Panc1 (cell line): ENCODE data around the gene PTPN4. TPM values are rescaled to one million over a fixed set of nuclear protein-coding genes. Genes with fewer than 3 reads are reported as not detected.

Source experiments
- ATAC-seq: fragments of 200-7000 bp; cut with Tn5 transposase; 2 replicates; pipeline ENCODE4 v1.9.1; 2020; ENCODE audit warnings: mild to moderate bottlenecking, moderate library complexity
- BruUV-seq: library from RNA; stranded (reverse); fragments of 400-500 nt; replicated peaks from 2 replicates; lab custom pipeline; 2021; lab: Mats Ljungman, UMichigan
- CTCF ChIA-PET: fragments of 300-600 bp; sonication (Branson Sonifier 250); formaldehyde crosslinking; loops from one replicate; lab custom pipeline; 2022; ENCODE audit warnings: antibody characterized with exemption; lab: Charles Lee
- POLR2A ChIA-PET: fragments of 300-600 bp; sonication (Branson Sonifier 250); formaldehyde crosslinking; loops from one replicate; lab custom pipeline; 2022; ENCODE audit warnings: antibody characterized with exemption; lab: Charles Lee
- DNase-seq: peaks from one replicate; pipeline ENCODE4 v3.0.0-alpha.2; 2010; ENCODE audit warnings: low read depth, low spot score
- H3K27ac ChIP-seq: 2 replicates; pipeline ENCODE4 v1.5.1; 2011; ENCODE audit warnings: mild to moderate bottlenecking, low read length, inconsistent platforms
- H3K27me3 ChIP-seq: fragments of 200-500 bp; sonication (Bioruptor generic); 2 replicates; pipeline ENCODE4 v1.6.0; 2014; ENCODE audit warnings: low read length, inconsistent platforms; ENCODE audit not compliant: control insufficient read depth, insufficient read depth
- H3K36me3 ChIP-seq: fragments of 200-500 bp; sonication (Bioruptor generic); 2 replicates; pipeline ENCODE4 v1.5.1; 2014; ENCODE audit warnings: inconsistent platforms, mild to moderate bottlenecking, low read length, moderate library complexity; ENCODE audit not compliant: control insufficient read depth, insufficient read depth
- H3K4me1 ChIP-seq: 2 replicates; pipeline ENCODE4 v1.5.1; 2011; ENCODE audit warnings: inconsistent platforms, mild to moderate bottlenecking, low read length, moderate library complexity; ENCODE audit not compliant: control insufficient read depth, insufficient read depth
- H3K4me3 ChIP-seq, 2 experiments: 2 replicates each; pipeline ENCODE4 v1.5.1; 2011 to 2012; ENCODE audit warnings: low read depth in 2 of 2, low read length in 2 of 2, mild to moderate bottlenecking in 2 of 2, inconsistent platforms in 1 of 2, moderate library complexity in 1 of 2
- H3K9me3 ChIP-seq: fragments of 200-500 bp; sonication (Bioruptor generic); 2 replicates; pipeline ENCODE4 v1.5.1; 2014; ENCODE audit warnings: low read depth, mild to moderate bottlenecking, inconsistent platforms, low read length, moderate library complexity; ENCODE audit not compliant: control insufficient read depth, insufficient read depth
- POLR2AphosphoS5 ChIP-seq: IDR thresholded peaks from 2 replicates; pipeline ENCODE4 v1.6.1; 2012; ENCODE audit warnings: mild to moderate bottlenecking, low read depth, low read length, moderate library complexity
- SIN3A ChIP-seq: IDR thresholded peaks from 2 replicates; pipeline ENCODE4 v1.6.1; 2012; ENCODE audit warnings: low read depth, mild to moderate bottlenecking, low read length, moderate library complexity, borderline replicate concordance; ENCODE audit not compliant: insufficient read depth
- TCF7L2 ChIP-seq: IDR thresholded peaks from 2 replicates; pipeline ENCODE4 v1.6.1; 2011; ENCODE audit warnings: mild to moderate bottlenecking, low read depth, low read length, inconsistent platforms
- in situ Hi-C: cut with HindIII; loops from 2 replicates; pipeline ENCODE4 v1.10.0; 2016; ENCODE audit warnings: low sequenced_read_pairs, low pct_unique_long_range_greater_than_20kb
- intact Hi-C: fragments of 100-400 bp; cut with micrococcal nuclease; formaldehyde crosslinking; loops from one replicate; pipeline ENCODE4 v1.10.0; 2022; ENCODE audit not compliant: unreplicated experiment
- total RNA-seq: library from RNA; stranded (reverse); gene quantifications from one replicate; pipeline ENCODE4 v1.2.1, GENCODE V29; 2021; ENCODE audit not compliant: unreplicated experiment
- TF ChIP-seq, protein P1 (sequence below): fragments of 450-650 bp; IDR thresholded peaks from 2 replicates; pipeline ENCODE4 v1.5.1; 2017; ENCODE audit warnings: mild to moderate bottlenecking
- TF ChIP-seq, protein P2 (sequence below), 2 experiments: IDR thresholded peaks; 2 replicates each; pipeline ENCODE4 v1.6.1; 2011 to 2012; ENCODE audit warnings: low read depth in 2 of 2, control low read depth in 1 of 2, low read length in 1 of 2, mild to moderate bottlenecking in 1 of 2, moderate library complexity in 1 of 2; ENCODE audit not compliant: insufficient read depth in 1 of 2

PTPN4 gene
- total RNA-seq, 1 experiment from 2014 or later, result 45.9 TPM

DNA sequence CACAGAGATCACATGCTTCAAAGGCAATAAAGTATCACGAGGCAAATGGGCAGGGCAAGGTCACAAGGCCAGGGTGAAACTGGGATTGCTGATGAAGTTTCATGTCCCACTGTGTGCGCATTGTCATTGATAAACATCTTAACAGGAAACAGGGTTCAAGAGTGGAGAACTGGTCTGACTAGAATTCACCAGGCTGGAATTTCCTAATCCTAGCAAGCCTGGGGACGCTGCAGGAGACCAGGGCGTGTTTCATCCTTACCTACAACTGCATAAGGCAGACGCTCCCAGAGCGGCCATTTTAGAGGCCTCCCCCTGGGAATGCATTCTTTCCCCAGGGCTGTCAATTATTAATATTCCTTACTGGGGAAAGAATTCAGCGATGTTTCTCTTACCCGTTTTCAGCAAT is 33.2 kb downstream of the PTPN4 start:
- no peaks in the 10 kb centered on the region for H3K4me1 ChIP-seq
- ATAC-seq, result no peak
- intact Hi-C loops, result no loop called here
- H3K9me3 ChIP-seq, result peaks cover 26% of the 10 kb centered on the region
- no peaks in the 10 kb centered on the region for H3K36me3 ChIP-seq
- H3K27ac ChIP-seq, result no peak overlapping the region
- no peak overlapping the region for H3K4me3 ChIP-seq
- POLR2A ChIA-PET, result interaction anchor here (0.5 kb wide), 1 partner anchor 114 kb away, joined by 3 read pairs; the partner anchor contains the start of gene TMEM177
- TSS peak; percentile 30 for BruUV-seq
- TF ChIP-seq, protein P1, sequence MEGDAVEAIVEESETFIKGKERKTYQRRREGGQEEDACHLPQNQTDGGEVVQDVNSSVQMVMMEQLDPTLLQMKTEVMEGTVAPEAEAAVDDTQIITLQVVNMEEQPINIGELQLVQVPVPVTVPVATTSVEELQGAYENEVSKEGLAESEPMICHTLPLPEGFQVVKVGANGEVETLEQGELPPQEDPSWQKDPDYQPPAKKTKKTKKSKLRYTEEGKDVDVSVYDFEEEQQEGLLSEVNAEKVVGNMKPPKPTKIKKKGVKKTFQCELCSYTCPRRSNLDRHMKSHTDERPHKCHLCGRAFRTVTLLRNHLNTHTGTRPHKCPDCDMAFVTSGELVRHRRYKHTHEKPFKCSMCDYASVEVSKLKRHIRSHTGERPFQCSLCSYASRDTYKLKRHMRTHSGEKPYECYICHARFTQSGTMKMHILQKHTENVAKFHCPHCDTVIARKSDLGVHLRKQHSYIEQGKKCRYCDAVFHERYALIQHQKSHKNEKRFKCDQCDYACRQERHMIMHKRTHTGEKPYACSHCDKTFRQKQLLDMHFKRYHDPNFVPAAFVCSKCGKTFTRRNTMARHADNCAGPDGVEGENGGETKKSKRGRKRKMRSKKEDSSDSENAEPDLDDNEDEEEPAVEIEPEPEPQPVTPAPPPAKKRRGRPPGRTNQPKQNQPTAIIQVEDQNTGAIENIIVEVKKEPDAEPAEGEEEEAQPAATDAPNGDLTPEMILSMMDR, result no peak
- TF ChIP-seq SIN3A, result no peak
- no peak for TF ChIP-seq TCF7L2
- no peak for TF ChIP-seq POLR2AphosphoS5
- TF ChIP-seq, protein P2, sequence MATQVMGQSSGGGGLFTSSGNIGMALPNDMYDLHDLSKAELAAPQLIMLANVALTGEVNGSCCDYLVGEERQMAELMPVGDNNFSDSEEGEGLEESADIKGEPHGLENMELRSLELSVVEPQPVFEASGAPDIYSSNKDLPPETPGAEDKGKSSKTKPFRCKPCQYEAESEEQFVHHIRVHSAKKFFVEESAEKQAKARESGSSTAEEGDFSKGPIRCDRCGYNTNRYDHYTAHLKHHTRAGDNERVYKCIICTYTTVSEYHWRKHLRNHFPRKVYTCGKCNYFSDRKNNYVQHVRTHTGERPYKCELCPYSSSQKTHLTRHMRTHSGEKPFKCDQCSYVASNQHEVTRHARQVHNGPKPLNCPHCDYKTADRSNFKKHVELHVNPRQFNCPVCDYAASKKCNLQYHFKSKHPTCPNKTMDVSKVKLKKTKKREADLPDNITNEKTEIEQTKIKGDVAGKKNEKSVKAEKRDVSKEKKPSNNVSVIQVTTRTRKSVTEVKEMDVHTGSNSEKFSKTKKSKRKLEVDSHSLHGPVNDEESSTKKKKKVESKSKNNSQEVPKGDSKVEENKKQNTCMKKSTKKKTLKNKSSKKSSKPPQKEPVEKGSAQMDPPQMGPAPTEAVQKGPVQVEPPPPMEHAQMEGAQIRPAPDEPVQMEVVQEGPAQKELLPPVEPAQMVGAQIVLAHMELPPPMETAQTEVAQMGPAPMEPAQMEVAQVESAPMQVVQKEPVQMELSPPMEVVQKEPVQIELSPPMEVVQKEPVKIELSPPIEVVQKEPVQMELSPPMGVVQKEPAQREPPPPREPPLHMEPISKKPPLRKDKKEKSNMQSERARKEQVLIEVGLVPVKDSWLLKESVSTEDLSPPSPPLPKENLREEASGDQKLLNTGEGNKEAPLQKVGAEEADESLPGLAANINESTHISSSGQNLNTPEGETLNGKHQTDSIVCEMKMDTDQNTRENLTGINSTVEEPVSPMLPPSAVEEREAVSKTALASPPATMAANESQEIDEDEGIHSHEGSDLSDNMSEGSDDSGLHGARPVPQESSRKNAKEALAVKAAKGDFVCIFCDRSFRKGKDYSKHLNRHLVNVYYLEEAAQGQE (IDR thresholded peaks at IDR 0.05; ENCODE audit: insufficient read depth in 1 of 2, low read depth in 2 of 2, low read length in 1 of 2), result no peak
- CTCF ChIA-PET, result no interaction called here
- DNase-seq, result no peak
- in situ Hi-C loops, result no loop called here
- H3K27me3 ChIP-seq, result no peaks in the 10 kb centered on the region

DNA sequence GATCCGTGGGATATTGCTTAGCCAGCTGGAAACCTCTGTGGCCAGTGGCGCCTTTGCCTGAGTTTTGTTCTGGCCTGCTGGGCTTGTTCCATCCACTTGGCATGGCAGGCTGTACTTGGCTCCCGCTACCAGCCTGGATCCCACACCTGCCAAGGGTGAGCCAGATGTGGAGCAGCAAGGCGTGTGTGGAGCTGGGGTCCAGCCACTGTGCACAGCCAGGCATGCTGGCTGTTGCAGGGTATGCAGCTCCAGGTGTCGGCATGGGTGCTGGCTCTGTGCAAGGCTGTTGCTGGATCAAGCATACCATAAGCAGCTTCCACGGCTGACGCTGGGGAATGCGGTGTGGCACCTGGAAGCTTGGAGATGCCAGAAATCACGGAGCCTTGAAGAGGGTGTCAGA is 34.5 kb downstream of the PTPN4 start:
- ATAC-seq (no peak), DNase-seq (no peak)
- CTCF ChIA-PET, result interaction anchor here (0.6 kb wide), 2 partner anchors 10 to 20 kb away, joined by 4 to 6 read pairs; no protein-coding TSS in a partner anchor
- POLR2A ChIA-PET, result no interaction called here
- in situ Hi-C loops, result no loop called here
- BruUV-seq, result no TSS peak
- intact Hi-C loops, result no loop called here
- no peaks in the 10 kb centered on the region for H3K4me1 ChIP-seq
- H3K27me3 ChIP-seq, result no peaks in the 10 kb centered on the region
- H3K4me3 ChIP-seq, result no peak overlapping the region
- H3K36me3 ChIP-seq, result no peaks in the 10 kb centered on the region
- no peak overlapping the region for H3K27ac ChIP-seq
- H3K9me3 ChIP-seq, result peaks cover 26% of the 10 kb centered on the region
- no peak for TF ChIP-seq SIN3A
- TF ChIP-seq TCF7L2, result no peak
- no peak for TF ChIP-seq POLR2AphosphoS5
- TF ChIP-seq, protein P1, result no peak
- TF ChIP-seq, protein P2 (IDR thresholded peaks at IDR 0.05; ENCODE audit: insufficient read depth in 1 of 2, low read depth in 2 of 2, low read length in 1 of 2), result no peak
